PC-9 (cell line): ENCODE data around the gene COMMD10.

ENCODE experiments used
- CTCF ChIP-seq: fragments of 200-600 bp; sonication (generic); conservative IDR thresholded peaks from 2 replicates; pipeline ENCODE4 v1.6.1; 2017; ENCODE audit warnings: mixed run types, antibody characterized with exemption, mild to moderate bottlenecking, moderate library complexity
- EZH2 ChIP-seq: fragments of 200-600 bp; sonication (generic); IDR thresholded peaks from 2 replicates; pipeline ENCODE4 v1.8.0; 2017; ENCODE audit warnings: antibody characterized with exemption, low read depth

GRCh38 chr5:116130976-116131375, 46.2 kb downstream of the COMMD10 start:
- TF ChIP-seq CTCF (no peak), EZH2 (no peak)
